Transverse colon (tissue), 4 donors: ENCODE results near the gene CARMIL1.

ENCODE experiments used
- EP300 ChIP-seq: sonication (generic); formaldehyde crosslinking; IDR thresholded peaks from one replicate; pipeline ENCODE4 v1.6.1; 2017; ENCODE audit warnings: antibody characterized with exemption, low read depth
- POLR2A ChIP-seq: fragments of 450-650 bp; IDR thresholded peaks from one replicate; pipeline ENCODE4 v1.6.1; 2016; ENCODE audit warnings: antibody characterized with exemption, mild to moderate bottlenecking, moderate library complexity
- POLR2AphosphoS5 ChIP-seq, 3 donors: sonication (generic); formaldehyde crosslinking; IDR thresholded peaks; one replicate each; pipeline ENCODE4 v1.6.1; 2016; ENCODE audit warnings: antibody characterized with exemption in 3 of 3
- TF ChIP-seq, protein P1 (sequence below), 5 experiments: fragments of 200-600 bp in 3 of 5; fragments of 450-650 bp in 2 of 5; sonication (generic) in 3 of 5; IDR thresholded peaks; 1 replicate in 2 of 5; 2 replicates in 3 of 5; pipeline ENCODE4 v1.5.1; 2016 to 2017; ENCODE audit warnings: antibody characterized with exemption in 5 of 5, inconsistent platforms in 3 of 5, mild to moderate bottlenecking in 2 of 5, moderate library complexity in 1 of 5

DNA sequence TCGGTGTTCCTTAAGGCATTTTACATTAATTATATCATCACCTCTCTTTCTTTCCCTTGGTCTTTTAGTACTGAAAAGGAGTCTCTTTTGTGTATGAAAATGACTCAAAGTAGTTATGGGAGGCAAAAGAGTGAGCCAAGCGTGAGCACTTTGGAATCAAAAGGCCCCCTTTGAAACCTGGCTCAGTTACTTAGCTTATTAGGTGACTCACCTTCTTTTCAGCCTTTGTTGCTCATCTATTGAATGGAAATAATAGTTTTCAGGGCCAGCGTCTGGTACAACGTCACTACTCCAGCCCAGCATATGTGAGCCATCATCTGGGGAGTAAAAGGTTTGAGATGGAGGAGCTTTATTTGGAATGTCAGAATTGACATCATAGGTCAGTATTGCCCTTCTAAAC lies 225.5 kb downstream of the CARMIL1 start:
- TF ChIP-seq, protein P1, sequence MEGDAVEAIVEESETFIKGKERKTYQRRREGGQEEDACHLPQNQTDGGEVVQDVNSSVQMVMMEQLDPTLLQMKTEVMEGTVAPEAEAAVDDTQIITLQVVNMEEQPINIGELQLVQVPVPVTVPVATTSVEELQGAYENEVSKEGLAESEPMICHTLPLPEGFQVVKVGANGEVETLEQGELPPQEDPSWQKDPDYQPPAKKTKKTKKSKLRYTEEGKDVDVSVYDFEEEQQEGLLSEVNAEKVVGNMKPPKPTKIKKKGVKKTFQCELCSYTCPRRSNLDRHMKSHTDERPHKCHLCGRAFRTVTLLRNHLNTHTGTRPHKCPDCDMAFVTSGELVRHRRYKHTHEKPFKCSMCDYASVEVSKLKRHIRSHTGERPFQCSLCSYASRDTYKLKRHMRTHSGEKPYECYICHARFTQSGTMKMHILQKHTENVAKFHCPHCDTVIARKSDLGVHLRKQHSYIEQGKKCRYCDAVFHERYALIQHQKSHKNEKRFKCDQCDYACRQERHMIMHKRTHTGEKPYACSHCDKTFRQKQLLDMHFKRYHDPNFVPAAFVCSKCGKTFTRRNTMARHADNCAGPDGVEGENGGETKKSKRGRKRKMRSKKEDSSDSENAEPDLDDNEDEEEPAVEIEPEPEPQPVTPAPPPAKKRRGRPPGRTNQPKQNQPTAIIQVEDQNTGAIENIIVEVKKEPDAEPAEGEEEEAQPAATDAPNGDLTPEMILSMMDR (IDR thresholded peaks at IDR 0.05) = no peak
- TF ChIP-seq POLR2A = no peak
- TF ChIP-seq POLR2AphosphoS5 (IDR thresholded peaks at IDR 0.05) = no peak
- TF ChIP-seq EP300 = no peak
